ENCODE results near the gene GALNT11. TPM values are rescaled to one million over a fixed set of nuclear protein-coding genes. Genes with fewer than 3 reads are reported as not detected.

GALNT11 gene
- polyA plus RNA-seq, 1 donor (not counting 4 experiments of a cell fraction or from before 2014, with no cell fraction given): 42.3 TPM

DNA sequence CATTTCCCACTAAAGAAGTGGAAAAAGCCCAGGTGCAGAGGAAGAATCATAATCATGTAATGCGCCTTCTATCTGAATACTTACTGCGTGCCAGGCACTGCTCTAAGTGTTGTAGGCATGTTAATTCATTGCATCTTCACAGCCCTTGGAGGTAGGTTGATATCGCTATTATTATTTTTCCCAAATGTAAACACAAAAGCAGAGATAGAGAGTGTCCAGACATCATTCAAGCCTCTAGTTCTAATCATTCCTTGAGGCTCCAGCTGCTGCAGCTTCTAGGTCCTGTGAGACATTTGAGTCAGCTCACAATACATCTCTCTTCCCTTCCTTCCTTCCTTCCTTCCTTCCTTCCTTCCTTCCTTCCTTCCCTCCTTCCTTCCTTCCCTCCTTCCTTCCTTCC is 44.3 kb upstream of the GALNT11 start:
- Histone ChIP-seq H3K9ac (ENCODE audit: control insufficient read depth, extremely low read depth, insufficient read depth, low read length) (no peak overlapping the region), H3K9me3 (ENCODE audit: control insufficient read depth, low read depth, low read length) (no peaks in the 10 kb centered on the region), H3K9me1 (ENCODE audit: control insufficient read depth, extremely low read depth, insufficient read depth, low read length) (no peaks in the 10 kb centered on the region), H3K27me3 (ENCODE audit: control insufficient read depth, extremely low read depth, insufficient read depth, low read length) (no peaks in the 10 kb centered on the region), H3K4me3 (ENCODE audit: control insufficient read depth in 2 of 3, extremely low read depth in 1 of 3, insufficient read depth in 2 of 3, low read depth in 1 of 3, low read length in 3 of 3) (no peak overlapping the region), H3K79me2 (ENCODE audit: control insufficient read depth, insufficient read depth, low read length) (no peaks in the 10 kb centered on the region), H4K20me1 (ENCODE audit: control insufficient read depth, extremely low read depth, insufficient read depth, low read length) (no peaks in the 10 kb centered on the region), H3K36me3 (ENCODE audit: control insufficient read depth in 2 of 2, extremely low read depth in 1 of 2, insufficient read depth in 2 of 2, low read length in 2 of 2) (no peaks in the 10 kb centered on the region), H3K27ac (ENCODE audit: control insufficient read depth, insufficient read depth, low read length) (no peak overlapping the region), H3K4me1 (ENCODE audit: control insufficient read depth, extremely low read depth, insufficient read depth, low read length) (no peaks in the 10 kb centered on the region), H2AFZ (ENCODE audit: control insufficient read depth, low read length) (no peak overlapping the region), H3K4me2 (ENCODE audit: control insufficient read depth, extremely low read depth, insufficient read depth, low read depth, low read length) (no peak overlapping the region)
- DNase-seq (ENCODE audit: low read depth, low spot score) (no peak), FAIRE-seq (no peak)
- dilution Hi-C loops (cut with MboI; ENCODE audit: extremely low pct_ligation_motif_present, low sequenced_read_pairs): no loop called here
- TF ChIP-seq EZH2 (IDR thresholded peaks at IDR 0.05; ENCODE audit: low read length): no peak
- TF ChIP-seq, protein P1, sequence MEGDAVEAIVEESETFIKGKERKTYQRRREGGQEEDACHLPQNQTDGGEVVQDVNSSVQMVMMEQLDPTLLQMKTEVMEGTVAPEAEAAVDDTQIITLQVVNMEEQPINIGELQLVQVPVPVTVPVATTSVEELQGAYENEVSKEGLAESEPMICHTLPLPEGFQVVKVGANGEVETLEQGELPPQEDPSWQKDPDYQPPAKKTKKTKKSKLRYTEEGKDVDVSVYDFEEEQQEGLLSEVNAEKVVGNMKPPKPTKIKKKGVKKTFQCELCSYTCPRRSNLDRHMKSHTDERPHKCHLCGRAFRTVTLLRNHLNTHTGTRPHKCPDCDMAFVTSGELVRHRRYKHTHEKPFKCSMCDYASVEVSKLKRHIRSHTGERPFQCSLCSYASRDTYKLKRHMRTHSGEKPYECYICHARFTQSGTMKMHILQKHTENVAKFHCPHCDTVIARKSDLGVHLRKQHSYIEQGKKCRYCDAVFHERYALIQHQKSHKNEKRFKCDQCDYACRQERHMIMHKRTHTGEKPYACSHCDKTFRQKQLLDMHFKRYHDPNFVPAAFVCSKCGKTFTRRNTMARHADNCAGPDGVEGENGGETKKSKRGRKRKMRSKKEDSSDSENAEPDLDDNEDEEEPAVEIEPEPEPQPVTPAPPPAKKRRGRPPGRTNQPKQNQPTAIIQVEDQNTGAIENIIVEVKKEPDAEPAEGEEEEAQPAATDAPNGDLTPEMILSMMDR (optimal IDR thresholded peaks at IDR 0.05 in 1 of 3, IDR thresholded peaks at IDR 0.05 in 1 of 3, conservative IDR thresholded peaks at IDR 0.05 in 1 of 3; ENCODE audit: extremely low read depth in 1 of 3, insufficient read depth in 2 of 3, low read length in 3 of 3): no peak

- Histone ChIP-seq H3K36me3 (ENCODE audit: control insufficient read depth in 2 of 2, extremely low read depth in 1 of 2, insufficient read depth in 2 of 2, low read length in 2 of 2) (no peaks in the 10 kb centered on the region), H3K79me2 (ENCODE audit: control insufficient read depth, insufficient read depth, low read length) (no peaks in the 10 kb centered on the region), H3K4me2 (ENCODE audit: control insufficient read depth, extremely low read depth, insufficient read depth, low read depth, low read length) (no peak overlapping the region), H3K9ac (ENCODE audit: control insufficient read depth, extremely low read depth, insufficient read depth, low read length) (no peak overlapping the region), H4K20me1 (ENCODE audit: control insufficient read depth, extremely low read depth, insufficient read depth, low read length) (no peaks in the 10 kb centered on the region), H3K4me1 (ENCODE audit: control insufficient read depth, extremely low read depth, insufficient read depth, low read length) (no peaks in the 10 kb centered on the region), H3K27me3 (ENCODE audit: control insufficient read depth, extremely low read depth, insufficient read depth, low read length) (no peaks in the 10 kb centered on the region), H3K4me3 (ENCODE audit: control insufficient read depth in 2 of 3, extremely low read depth in 1 of 3, insufficient read depth in 2 of 3, low read depth in 1 of 3, low read length in 3 of 3) (no peak overlapping the region), H3K9me1 (ENCODE audit: control insufficient read depth, extremely low read depth, insufficient read depth, low read length) (no peaks in the 10 kb centered on the region), H2AFZ (ENCODE audit: control insufficient read depth, low read length) (no peak overlapping the region), H3K9me3 (ENCODE audit: control insufficient read depth, low read depth, low read length) (no peaks in the 10 kb centered on the region), H3K27ac (ENCODE audit: control insufficient read depth, insufficient read depth, low read length) (no peak overlapping the region)
- dilution Hi-C loops (cut with MboI; ENCODE audit: extremely low pct_ligation_motif_present, low sequenced_read_pairs): no loop called here
- FAIRE-seq (no peak), DNase-seq (ENCODE audit: low read depth, low spot score) (no peak)
- TF ChIP-seq EZH2 (IDR thresholded peaks at IDR 0.05; ENCODE audit: low read length): no peak
- TF ChIP-seq, protein P1 (optimal IDR thresholded peaks at IDR 0.05 in 1 of 3, IDR thresholded peaks at IDR 0.05 in 1 of 3, conservative IDR thresholded peaks at IDR 0.05 in 1 of 3; ENCODE audit: extremely low read depth in 1 of 3, insufficient read depth in 2 of 3, low read length in 3 of 3): no peak
Observed at GRCh38 chr7:151982806-151983205, 42.7 kb upstream of the GALNT11 start.
